H9 (cell line): ENCODE data around the gene GNAT3. TPM values are rescaled to one million over a fixed set of nuclear protein-coding genes. Genes with fewer than 3 reads are reported as not detected.

ENCODE experiments used
- DNase-seq: peaks from one replicate; pipeline ENCODE4 v3.0.0-alpha.2; 2017
- H2AFZ ChIP-seq: one replicate; pipeline ENCODE4 v1.6.1; 2013; ENCODE audit warnings: mild to moderate bottlenecking, low read length, control low read depth, moderate library complexity
- H2AK5ac ChIP-seq: 2 replicates; pipeline ENCODE4 v1.6.1; 2013; ENCODE audit warnings: low read length, control low read depth, mixed read lengths; ENCODE audit not compliant: insufficient read length
- H2BK120ac ChIP-seq: one replicate; pipeline ENCODE4 v1.6.1; 2013; ENCODE audit warnings: low read depth, mild to moderate bottlenecking, low read length, control low read depth, inconsistent platforms; ENCODE audit not compliant: poor library complexity, severe bottlenecking
- H2BK12ac ChIP-seq: 2 replicates; pipeline ENCODE4 v1.6.1; 2013; ENCODE audit warnings: low read length, control low read depth, mixed read lengths, low read depth; ENCODE audit not compliant: insufficient read length
- H2BK15ac ChIP-seq: 2 replicates; pipeline ENCODE4 v1.6.1; 2013; ENCODE audit warnings: low read depth, low read length, control low read depth
- H2BK20ac ChIP-seq: one replicate; pipeline ENCODE4 v1.6.1; 2013; ENCODE audit warnings: low read depth, mild to moderate bottlenecking, low read length, control low read depth, inconsistent platforms; ENCODE audit not compliant: poor library complexity, severe bottlenecking
- H2BK5ac ChIP-seq: 2 replicates; pipeline ENCODE4 v1.6.1; 2013; ENCODE audit warnings: low read length, control low read depth, mixed read lengths; ENCODE audit not compliant: insufficient read length
- H3K14ac ChIP-seq: 2 replicates; pipeline ENCODE4 v1.6.1; 2013; ENCODE audit warnings: low read length, control low read depth; ENCODE audit not compliant: insufficient read depth
- H3K18ac ChIP-seq: 2 replicates; pipeline ENCODE4 v1.6.1; 2013; ENCODE audit warnings: low read depth, mild to moderate bottlenecking, mixed read lengths, low read length, control low read depth; ENCODE audit not compliant: insufficient read length
- H3K23ac ChIP-seq: 2 replicates; pipeline ENCODE4 v1.6.1; 2013; ENCODE audit warnings: low read length, control low read depth, mixed read lengths, low read depth; ENCODE audit not compliant: insufficient read length
- H3K23me2 ChIP-seq: 2 replicates; pipeline ENCODE4 v1.6.1; 2013; ENCODE audit warnings: low read depth, mild to moderate bottlenecking, mixed read lengths, low read length, control low read depth; ENCODE audit not compliant: insufficient read length, poor library complexity, severe bottlenecking
- H3K27ac ChIP-seq: 2 replicates; pipeline ENCODE4 v1.5.1; 2013; ENCODE audit warnings: low read length, control low read depth, mixed read lengths, low read depth; ENCODE audit not compliant: insufficient read length
- H3K27me3 ChIP-seq: 2 replicates; pipeline ENCODE4 v1.6.1; 2013; ENCODE audit warnings: low read length, control low read depth, inconsistent platforms; ENCODE audit not compliant: insufficient read depth
- H3K4ac ChIP-seq: 2 replicates; pipeline ENCODE4 v1.6.1; 2013; ENCODE audit warnings: low read depth, mild to moderate bottlenecking, control low read depth, inconsistent platforms, low read length, moderate library complexity
- H3K4me1 ChIP-seq: 2 replicates; pipeline ENCODE4 v1.6.1; 2013; ENCODE audit warnings: low read length, control low read depth, inconsistent platforms; ENCODE audit not compliant: insufficient read depth
- H3K4me2 ChIP-seq: 2 replicates; pipeline ENCODE4 v1.6.1; 2013; ENCODE audit warnings: low read length, control low read depth, mixed read lengths; ENCODE audit not compliant: insufficient read length, insufficient read depth
- H3K56ac ChIP-seq: 2 replicates; pipeline ENCODE4 v1.6.1; 2013; ENCODE audit warnings: low read depth, mild to moderate bottlenecking, mixed read lengths, low read length, control low read depth; ENCODE audit not compliant: insufficient read length
- H3K79me1 ChIP-seq: 2 replicates; pipeline ENCODE4 v1.6.1; 2013; ENCODE audit warnings: low read depth, mild to moderate bottlenecking, moderate library complexity, low read length, control low read depth, inconsistent platforms; ENCODE audit not compliant: insufficient read depth, poor library complexity, severe bottlenecking
- H3K79me2 ChIP-seq: 2 replicates; pipeline ENCODE4 v1.6.1; 2013; ENCODE audit warnings: low read length, control low read depth, inconsistent platforms; ENCODE audit not compliant: insufficient read depth
- H3K9ac ChIP-seq: 2 replicates; pipeline ENCODE4 v1.6.1; 2013; ENCODE audit warnings: low read length, control low read depth, mixed read lengths; ENCODE audit not compliant: insufficient read length; ENCODE audit errors: extremely low read depth
- H3K9me3 ChIP-seq: one replicate; pipeline ENCODE4 v1.6.1; 2013; ENCODE audit warnings: low read depth, low read length, inconsistent platforms; ENCODE audit not compliant: control insufficient read depth
- H3T11ph ChIP-seq: one replicate; pipeline ENCODE4 v1.6.1; 2013; ENCODE audit warnings: mild to moderate bottlenecking, low read length, control low read depth, inconsistent platforms
- H4K20me1 ChIP-seq: one replicate; pipeline ENCODE4 v1.6.1; 2013; ENCODE audit not compliant: control insufficient read depth, insufficient read length, insufficient read depth
- H4K5ac ChIP-seq: 2 replicates; pipeline ENCODE4 v1.6.1; 2013; ENCODE audit warnings: low read depth, mild to moderate bottlenecking, mixed read lengths, low read length, control low read depth; ENCODE audit not compliant: insufficient read length
- H4K8ac ChIP-seq: replicated peaks from 2 replicates; pipeline ENCODE4 v1.6.1; 2013; ENCODE audit warnings: low read length, control low read depth, mixed read lengths, low read depth; ENCODE audit not compliant: insufficient read length
- H4K91ac ChIP-seq: 2 replicates; pipeline ENCODE4 v1.6.1; 2013; ENCODE audit warnings: low read depth, mild to moderate bottlenecking, moderate library complexity, mixed read lengths, low read length, control low read depth; ENCODE audit not compliant: insufficient read length
- H3K27ac Mint-ChIP-seq, 3 experiments: 2 replicates in 2 of 3; 3 replicates in 1 of 3; pipeline ENCODE4 v1.8.0; 2020 to 2021; ENCODE audit warnings: mixed read lengths in 3 of 3, mild to moderate bottlenecking in 1 of 3, moderate library complexity in 1 of 3
- H3K27me3 Mint-ChIP-seq: 2 replicates; pipeline ENCODE4 v1.8.0; 2021; ENCODE audit warnings: low read depth, mild to moderate bottlenecking, moderate library complexity, mixed read lengths
- H3K36me3 Mint-ChIP-seq, 3 experiments: 2 replicates in 2 of 3; 3 replicates in 1 of 3; pipeline ENCODE4 v1.8.0; 2020 to 2021; ENCODE audit warnings: low read depth in 3 of 3, mixed read lengths in 3 of 3; ENCODE audit not compliant: insufficient read depth in 1 of 3
- H3K4me1 Mint-ChIP-seq, 2 experiments: 2 replicates each; pipeline ENCODE4 v1.8.0; 2020; ENCODE audit warnings: mixed read lengths in 2 of 2
- H3K4me3 Mint-ChIP-seq, 2 experiments: 2 replicates in 1 of 2; 3 replicates in 1 of 2; pipeline ENCODE4 v1.8.0; 2020 to 2021; ENCODE audit warnings: mild to moderate bottlenecking in 2 of 2, mixed read lengths in 2 of 2, moderate library complexity in 1 of 2
- H3K9me3 Mint-ChIP-seq, 2 experiments: 2 replicates in 1 of 2; 3 replicates in 1 of 2; pipeline ENCODE4 v1.8.0; 2020; ENCODE audit warnings: mild to moderate bottlenecking in 2 of 2, mixed read lengths in 2 of 2, moderate library complexity in 1 of 2
- WGBS: extraction: QIAGEN DNeasy Blood & Tissue Kit; methylation state at CpG from one replicate; pipeline ENCODE4 v1.1.7; 2013; ENCODE audit warnings: missing lambda C conversion rate, low lambda C conversion rate, mixed read lengths; ENCODE audit not compliant: insufficient read length; ENCODE audit errors: extremely low coverage; 5-methylcytosine and 5-hydroxymethylcytosine counted together
- total RNA-seq: library from RNA; stranded (reverse); gene quantifications from 2 replicates; pipeline ENCODE4 v1.2.1, GENCODE V29; 2021
- TF ChIP-seq, protein P1 (sequence below): fragments of 200-600 bp; sonication (generic); conservative IDR thresholded peaks from 3 replicates; pipeline ENCODE4 v1.8.0; 2021; ENCODE audit warnings: antibody characterized with exemption, mild to moderate bottlenecking

Gene GNAT3
- total RNA-seq, 1 experiment from 2014 or later, result not detected

DNA sequence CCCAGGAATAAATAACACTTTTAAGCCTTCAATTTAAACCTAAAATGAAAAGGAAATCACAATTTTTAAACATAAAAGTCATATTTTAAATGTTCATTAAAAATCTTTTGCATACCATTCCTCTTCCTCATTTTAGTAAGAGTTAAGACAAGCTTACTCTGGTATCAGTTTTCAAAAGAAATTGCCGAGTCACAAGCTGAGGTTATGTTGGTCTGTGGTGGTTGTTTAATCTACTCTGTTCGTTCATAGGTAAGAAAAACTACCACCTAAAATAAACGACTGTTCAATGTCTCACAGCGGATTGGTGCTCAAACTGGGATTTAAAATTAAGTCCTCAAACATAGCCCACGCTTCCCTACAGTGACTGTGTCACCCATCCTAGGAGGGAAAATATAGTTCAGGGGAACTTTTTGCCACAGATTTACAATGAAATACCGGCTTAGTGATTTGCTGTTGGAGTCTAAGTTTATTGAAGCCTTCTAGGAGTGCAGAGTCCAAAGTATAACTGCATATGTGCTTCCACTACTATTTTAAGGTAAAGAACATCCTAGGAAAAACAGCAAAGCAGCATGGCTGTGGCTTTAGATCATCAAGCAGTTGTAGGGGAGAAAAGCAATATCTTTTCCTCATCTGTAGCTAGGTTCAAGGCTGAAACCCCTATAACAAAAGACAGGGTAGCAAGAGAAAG, 61.1 kb downstream of the GNAT3 start:
- no CpG with 5 or more reads among the region's 6 CpGs for WGBS
- H3K27ac Mint-ChIP-seq, result 0 out of 7 replicates have a peak overlapping the region, but pooled peaks of 1 of the 3 experiments have one; percentile 40
- H3K4me2 ChIP-seq, result no peak overlapping the region

More for the DNA sequence above, 61.1 kb downstream of the GNAT3 start:
- no peaks in the 10 kb centered on the region for H3K79me2 ChIP-seq
- no peaks in the 10 kb centered on the region for H3K79me1 ChIP-seq
- H4K5ac ChIP-seq, result no peak overlapping the region
- TF ChIP-seq, protein P1, sequence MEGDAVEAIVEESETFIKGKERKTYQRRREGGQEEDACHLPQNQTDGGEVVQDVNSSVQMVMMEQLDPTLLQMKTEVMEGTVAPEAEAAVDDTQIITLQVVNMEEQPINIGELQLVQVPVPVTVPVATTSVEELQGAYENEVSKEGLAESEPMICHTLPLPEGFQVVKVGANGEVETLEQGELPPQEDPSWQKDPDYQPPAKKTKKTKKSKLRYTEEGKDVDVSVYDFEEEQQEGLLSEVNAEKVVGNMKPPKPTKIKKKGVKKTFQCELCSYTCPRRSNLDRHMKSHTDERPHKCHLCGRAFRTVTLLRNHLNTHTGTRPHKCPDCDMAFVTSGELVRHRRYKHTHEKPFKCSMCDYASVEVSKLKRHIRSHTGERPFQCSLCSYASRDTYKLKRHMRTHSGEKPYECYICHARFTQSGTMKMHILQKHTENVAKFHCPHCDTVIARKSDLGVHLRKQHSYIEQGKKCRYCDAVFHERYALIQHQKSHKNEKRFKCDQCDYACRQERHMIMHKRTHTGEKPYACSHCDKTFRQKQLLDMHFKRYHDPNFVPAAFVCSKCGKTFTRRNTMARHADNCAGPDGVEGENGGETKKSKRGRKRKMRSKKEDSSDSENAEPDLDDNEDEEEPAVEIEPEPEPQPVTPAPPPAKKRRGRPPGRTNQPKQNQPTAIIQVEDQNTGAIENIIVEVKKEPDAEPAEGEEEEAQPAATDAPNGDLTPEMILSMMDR, result no peak
- no peaks in the 10 kb centered on the region for H3K27me3 ChIP-seq
- H4K8ac ChIP-seq, result no peak overlapping the region
- H2BK15ac ChIP-seq, result no peak overlapping the region
- no peak overlapping the region for H2AK5ac ChIP-seq
- no peak overlapping the region for H2AFZ ChIP-seq
- H3K9me3 ChIP-seq, result no peaks in the 10 kb centered on the region
- H3K4me1 Mint-ChIP-seq, result no peaks in the 10 kb centered on the region
- H3K36me3 Mint-ChIP-seq, result no peaks in the 10 kb centered on the region
- no peaks in the 10 kb centered on the region for H3K27me3 Mint-ChIP-seq
- H2BK12ac ChIP-seq, result no peak overlapping the region
- no peak overlapping the region for H3K4me3 Mint-ChIP-seq
- H3K56ac ChIP-seq, result no peak overlapping the region
- no peak overlapping the region for H3K9ac ChIP-seq
- no peaks in the 10 kb centered on the region for H4K20me1 ChIP-seq
- H3K23ac ChIP-seq, result no peak overlapping the region
- H2BK5ac ChIP-seq, result no peak overlapping the region
- H3K23me2 ChIP-seq, result no peaks in the 10 kb centered on the region
- H3K4me1 ChIP-seq, result no peaks in the 10 kb centered on the region
- H3K9me3 Mint-ChIP-seq, result no peaks in the 10 kb centered on the region
- H3K18ac ChIP-seq, result no peak overlapping the region
- H3K14ac ChIP-seq, result no peak overlapping the region
- no peak overlapping the region for H3T11ph ChIP-seq
- H2BK20ac ChIP-seq, result no peak overlapping the region
- no peak overlapping the region for H3K4ac ChIP-seq
- no peak overlapping the region for H3K27ac ChIP-seq
- DNase-seq, result no peak
- no peak overlapping the region for H2BK120ac ChIP-seq
- H4K91ac ChIP-seq, result no peak overlapping the region
